Spleen (tissue), 7 donors: ENCODE results near the gene FAR1.

Experiments used
- CTCF ChIP-seq, 11 experiments: fragments of 200-600 bp in 7 of 11; fragments of 450-650 bp in 4 of 11; sonication (generic) in 4 of 11; IDR thresholded peaks in 8 of 11; conservative IDR thresholded peaks in 3 of 11; 1 replicate in 7 of 11; 2 replicates in 4 of 11; pipeline versions ENCODE4 v1.4.0 to v1.8.0; 2016 to 2021; ENCODE audit warnings: antibody characterized with exemption in 11 of 11, inconsistent platforms in 4 of 11, mild to moderate bottlenecking in 1 of 11
- POLR2A ChIP-seq, 3 donors: fragments of 450-650 bp; IDR thresholded peaks; one replicate each; pipeline ENCODE4 v1.5.1; 2017; ENCODE audit warnings: antibody characterized with exemption in 3 of 3, mild to moderate bottlenecking in 1 of 3
- donor health status: DM: no; HTN: no; CAD: no; lungs with moderate emphysema.
- donor health status: DM: no; HTN: no; CAD: no.
- donor health status: DM: no; HTN: no; CAD: no.

GRCh38 chr11:13734530-13734929, 66.1 kb downstream of the FAR1 start:
- TF ChIP-seq POLR2A (IDR thresholded peaks at IDR 0.05) (no peak), CTCF (IDR thresholded peaks at IDR 0.05 in 8 of 11, conservative IDR thresholded peaks at IDR 0.05 in 3 of 11) (no peak)
